ENCODE data around the gene RAB6A. TPM values are rescaled to one million over a fixed set of nuclear protein-coding genes. Genes with fewer than 3 reads are reported as not detected.
A peak's percentile ranks its signal among the peaks of the same experiment; 100 is the strongest.
"Not testable (repeated sequence)": the region's sequence is repeated elsewhere in the genome, so short reads cannot be mapped to it uniquely, and the experiment has no call there.

RAB6A gene
- total RNA-seq, 6 experiments from 2014 or later, result 59.3 to 163 (median 81.7) TPM

- peaks cover 0 to 7% (median 3%) of the 10 kb centered on the region in 4 donors for H3K4me1 ChIP-seq
- H3K4me3 ChIP-seq, result no peak overlapping the region
- no peaks in the 10 kb centered on the region for H3K9me3 ChIP-seq
- H3K36me3 ChIP-seq, result no peaks in the 10 kb centered on the region
- H3K27ac ChIP-seq, result no peak overlapping the region
- DNase-seq, result no peak
- intact Hi-C loops (cut with DNase I), result no loop called here
- no peak for ATAC-seq
- no peaks in the 10 kb centered on the region for H3K27me3 ChIP-seq
- TF ChIP-seq CTCF (IDR thresholded peaks at IDR 0.05) (no peak), POLR2A (IDR thresholded peaks at IDR 0.05) (no peak)
These were observed 31.7 kb upstream of the RAB6A start for GRCh38 chr11:73792584-73792983.

- DNase-seq (no peak), ATAC-seq (no peak)
- H3K36me3 ChIP-seq, result no peaks in the 10 kb centered on the region
- TF ChIP-seq POLR2A (IDR thresholded peaks at IDR 0.05) (no peak), CTCF (IDR thresholded peaks at IDR 0.05) (no peak)
- H3K9me3 ChIP-seq, result no peaks in the 10 kb centered on the region
- H3K4me1 ChIP-seq, result peaks cover 0 to 17% (median 5%) of the 10 kb centered on the region in 4 donors
- intact Hi-C loops (cut with DNase I), result no loop called here
- no peak overlapping the region for H3K27ac ChIP-seq
- no peaks in the 10 kb centered on the region for H3K27me3 ChIP-seq
- H3K4me3 ChIP-seq, result no peak overlapping the region
- 80% methylated on average over 5 of the region's 5 CpGs for WGBS (ENCODE audit: insufficient coverage, low coverage, low lambda C conversion rate, missing lambda C conversion rate)
These were observed 28.4 kb upstream of the RAB6A start for GRCh38 chr11:73789279-73789670.

- Histone ChIP-seq H3K4me1 (peaks cover 0 to 28% (median 8%) of the 10 kb centered on the region in 4 donors), H3K9me3 (no peaks in the 10 kb centered on the region), H3K27ac (peak within 1 kb of the TSS; percentile 90 to 95 (median 93)), H3K27me3 (no peaks in the 10 kb centered on the region), H3K36me3 (no peaks in the 10 kb centered on the region), H3K4me3 (peak within 1 kb of the TSS; percentile 72 to 86 (median 82))
- WGBS (ENCODE audit: insufficient coverage, low coverage, low lambda C conversion rate, missing lambda C conversion rate), result 5% methylated on average over 36 of the region's 44 CpGs
- intact Hi-C loops (cut with DNase I), result no loop called here
- ATAC-seq (peak; percentile 94 to 98 (median 96)), DNase-seq (peak; percentile 94)
- TF ChIP-seq CTCF (IDR thresholded peaks at IDR 0.05), result no peak
- TF ChIP-seq POLR2A (IDR thresholded peaks at IDR 0.05), result peak; percentile 88
These were observed 27.0 kb upstream of the RAB6A start, which contains the start of gene MRPL48 for GRCh38 chr11:73787643-73788558. MRPL48 (plus strand) TSS chr11:73787874; CDS start chr11:73787972, 98 bp downstream.

- intact Hi-C loops (cut with DNase I), result no loop called here
- WGBS (ENCODE audit: insufficient coverage, low coverage, low lambda C conversion rate, missing lambda C conversion rate), result 40% methylated on average over 17 of the region's 17 CpGs
- Histone ChIP-seq H3K36me3 (no peaks in the 10 kb centered on the region), H3K4me1 (peaks cover 0 to 28% (median 8%) of the 10 kb centered on the region in 4 donors), H3K4me3 (peak overlapping the region; percentile 72 to 86 (median 82)), H3K27me3 (no peaks in the 10 kb centered on the region), H3K9me3 (no peaks in the 10 kb centered on the region), H3K27ac (peak overlapping the region; percentile 90 to 95 (median 93))
- ATAC-seq (no peak), DNase-seq (no peak)
- TF ChIP-seq CTCF (IDR thresholded peaks at IDR 0.05), result no peak
These were observed 26.3 kb upstream of the RAB6A start for GRCh38 chr11:73787051-73787642.

- H3K27ac ChIP-seq; H3K27me3 ChIP-seq; intact Hi-C loops (cut with DNase I); ATAC-seq; DNase-seq; H3K36me3 ChIP-seq; H3K9me3 ChIP-seq; H3K4me3 ChIP-seq: not testable (repeated sequence)
- H3K4me1 ChIP-seq, result peaks cover 0 to 28% (median 8%) of the 10 kb centered on the region in 4 donors
These were observed 24.6 kb upstream of the RAB6A start for GRCh38 chr11:73785467-73785866.
